ENCODE data around the gene THY1. TPM values are rescaled to one million over a fixed set of nuclear protein-coding genes. Genes with fewer than 3 reads are reported as not detected.
"Not testable (repeated sequence)": the region's sequence is repeated elsewhere in the genome, so short reads cannot be mapped to it uniquely, and the experiment has no call there.

Gene THY1
- polyA plus RNA-seq, 4 donors, result 0.54 to 52.5 (median 8.7) TPM

DNA sequence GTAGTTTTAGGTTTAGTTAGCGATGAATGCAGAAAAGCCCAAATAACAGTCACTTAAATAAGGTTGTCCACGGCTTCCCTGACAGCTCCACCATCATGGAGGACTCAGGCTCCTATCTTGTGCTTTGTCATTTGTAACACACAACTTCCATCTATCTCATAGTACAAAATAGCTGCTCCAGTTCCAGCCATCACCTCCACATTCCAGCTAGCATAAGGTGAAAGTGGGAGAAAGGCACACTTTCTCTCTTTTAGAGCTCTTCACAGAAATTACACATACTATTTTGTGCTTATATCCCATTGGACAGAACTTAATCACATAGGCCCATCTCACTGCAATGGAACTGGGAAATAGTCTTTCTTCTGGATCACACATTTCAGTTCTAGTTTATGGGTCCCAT lies 8.7 kb downstream of the THY1 start:
- Histone ChIP-seq H3K4me3 (ENCODE audit: low read depth in 1 of 3, low read length in 3 of 3) (no peak overlapping the region), H3K9me3 (ENCODE audit: control insufficient read depth in 2 of 2, insufficient read depth in 1 of 2, low read depth in 1 of 2, low read length in 1 of 2) (peaks cover 0 to 5% of the 10 kb centered on the region in 2 donors), H3K36me3 (ENCODE audit: control insufficient read depth in 3 of 3, insufficient read depth in 2 of 3, low read depth in 1 of 3, low read length in 3 of 3) (peaks cover 0 to 9% (median 0%) of the 10 kb centered on the region in 3 donors), H3K4me1 (ENCODE audit: control insufficient read depth in 3 of 3, insufficient read depth in 2 of 3, low read depth in 1 of 3, low read length in 2 of 3) (no peaks in the 10 kb centered on the region), H3K27me3 (ENCODE audit: control insufficient read depth in 3 of 3, insufficient read depth in 3 of 3, low read length in 3 of 3) (peaks cover 0 to 3% (median 0%) of the 10 kb centered on the region in 3 donors), H3K27ac (ENCODE audit: low read depth in 1 of 3, low read length in 2 of 3) (no peak overlapping the region)
- WGBS, 3 donors, result 79 to 92% (median 89%) methylated on average over 2 of the region's 2 CpGs
- FAIRE-seq (no peak), DNase-seq (no peak)

DNA sequence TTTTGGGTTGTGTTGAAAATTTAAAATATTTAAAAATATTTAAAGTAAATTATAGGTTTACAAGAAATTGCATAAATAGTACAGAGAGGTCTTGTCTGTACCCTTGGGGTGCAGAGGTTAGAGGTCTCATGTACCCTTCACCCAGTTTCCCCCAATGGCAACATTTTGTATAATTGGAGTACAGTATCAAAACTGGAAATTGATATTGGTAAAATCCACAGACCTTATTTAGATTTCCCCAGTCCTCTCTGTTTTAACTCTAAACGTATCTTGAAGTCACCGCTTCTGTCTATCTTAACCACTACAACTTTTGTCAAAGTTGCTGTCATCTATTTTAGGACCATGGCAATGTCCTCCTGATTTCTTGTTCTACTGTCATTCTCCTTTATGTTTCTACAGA lies 10.9 kb downstream of the THY1 start:
- Histone ChIP-seq H3K4me1 (ENCODE audit: control insufficient read depth in 3 of 3, insufficient read depth in 2 of 3, low read depth in 1 of 3, low read length in 2 of 3) (no peaks in the 10 kb centered on the region), H3K27ac (ENCODE audit: low read depth in 1 of 3, low read length in 2 of 3) (no peak overlapping the region), H3K9me3 (ENCODE audit: control insufficient read depth in 2 of 2, insufficient read depth in 1 of 2, low read depth in 1 of 2, low read length in 1 of 2) (peaks cover 0 to 5% of the 10 kb centered on the region in 2 donors), H3K4me3 (ENCODE audit: low read depth in 1 of 3, low read length in 3 of 3) (no peak overlapping the region), H3K36me3 (ENCODE audit: control insufficient read depth in 3 of 3, insufficient read depth in 2 of 3, low read depth in 1 of 3, low read length in 3 of 3) (no peaks in the 10 kb centered on the region), H3K27me3 (ENCODE audit: control insufficient read depth in 3 of 3, insufficient read depth in 3 of 3, low read length in 3 of 3) (peaks cover 0 to 3% (median 0%) of the 10 kb centered on the region in 3 donors)
- DNase-seq, result no peak
- WGBS, 3 donors, result 93 to 100% (median 97%) methylated on average over 2 of the region's 2 CpGs
- no peak for FAIRE-seq

DNA sequence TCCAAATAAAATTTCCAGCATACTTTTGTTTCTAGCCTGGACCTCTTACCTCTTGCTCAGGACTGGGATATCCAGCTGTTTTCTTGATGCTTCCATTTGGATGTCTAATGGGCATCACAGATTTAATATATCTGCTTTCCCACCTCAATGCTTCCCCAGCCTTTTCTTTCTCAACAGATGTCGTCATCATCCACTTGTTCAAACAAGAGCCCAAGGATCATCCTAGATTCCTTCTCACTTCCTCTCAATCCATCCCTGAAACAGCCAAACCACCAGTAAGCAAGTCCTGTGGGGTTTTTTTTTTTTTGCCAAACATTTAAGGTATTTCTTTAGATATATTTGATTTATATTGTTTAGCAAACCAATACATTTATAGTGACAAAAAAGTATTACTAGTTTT lies 12.5 kb downstream of the THY1 start:
- DNase-seq (no peak), FAIRE-seq (no peak)
- H3K4me1 ChIP-seq (ENCODE audit: control insufficient read depth in 3 of 3, insufficient read depth in 2 of 3, low read depth in 1 of 3, low read length in 2 of 3), result no peaks in the 10 kb centered on the region
- no peaks in the 10 kb centered on the region for H3K27me3 ChIP-seq (ENCODE audit: control insufficient read depth in 3 of 3, insufficient read depth in 3 of 3, low read length in 3 of 3)
- 82 to 86% (median 82%) methylated on average over 1 of the region's 1 CpG for WGBS, 3 donors
- H3K4me3 ChIP-seq (ENCODE audit: low read depth in 1 of 3, low read length in 3 of 3), result no peak overlapping the region
- H3K36me3 ChIP-seq (ENCODE audit: control insufficient read depth in 3 of 3, insufficient read depth in 2 of 3, low read depth in 1 of 3, low read length in 3 of 3), result no peaks in the 10 kb centered on the region
- H3K9me3 ChIP-seq (ENCODE audit: control insufficient read depth in 2 of 2, insufficient read depth in 1 of 2, low read depth in 1 of 2, low read length in 1 of 2), result peaks cover 0 to 5% of the 10 kb centered on the region in 2 donors
- H3K27ac ChIP-seq (ENCODE audit: low read depth in 1 of 3, low read length in 2 of 3), result no peak overlapping the region

DNA sequence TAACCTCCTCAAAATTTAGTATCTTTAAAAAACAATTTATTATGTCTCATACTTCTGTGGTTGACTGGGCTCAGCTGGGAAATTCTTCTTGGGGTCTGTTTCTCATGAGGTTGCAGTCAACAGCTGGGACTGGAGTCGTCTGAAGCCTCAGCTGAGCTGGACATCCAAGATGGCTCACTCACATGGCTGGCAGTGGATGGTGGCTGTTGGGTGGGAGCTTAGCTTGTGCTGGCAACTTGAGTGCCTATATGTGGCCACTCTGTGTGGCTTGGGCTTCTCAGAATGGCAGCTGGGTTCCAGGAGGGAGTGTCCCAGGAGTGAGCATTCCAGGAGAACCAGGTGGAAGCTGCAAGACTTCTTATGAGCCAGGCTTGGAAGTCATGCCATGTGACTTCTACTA lies 13.2 kb downstream of the THY1 start:
- DNase-seq, result no peak
- H3K27ac ChIP-seq (ENCODE audit: low read depth in 1 of 3, low read length in 2 of 3), result no peak overlapping the region
- peaks cover 0 to 5% of the 10 kb centered on the region in 2 donors for H3K9me3 ChIP-seq (ENCODE audit: control insufficient read depth in 2 of 2, insufficient read depth in 1 of 2, low read depth in 1 of 2, low read length in 1 of 2)
- FAIRE-seq, result no peak
- no peak overlapping the region for H3K4me3 ChIP-seq (ENCODE audit: low read depth in 1 of 3, low read length in 3 of 3)
- H3K36me3 ChIP-seq (ENCODE audit: control insufficient read depth in 3 of 3, insufficient read depth in 2 of 3, low read depth in 1 of 3, low read length in 3 of 3), result no peaks in the 10 kb centered on the region
- WGBS, 3 donors, result 68 to 84% (median 81%) methylated on average over 1 of the region's 1 CpG
- H3K27me3 ChIP-seq (ENCODE audit: control insufficient read depth in 3 of 3, insufficient read depth in 3 of 3, low read length in 3 of 3), result no peaks in the 10 kb centered on the region
- H3K4me1 ChIP-seq (ENCODE audit: control insufficient read depth in 3 of 3, insufficient read depth in 2 of 3, low read depth in 1 of 3, low read length in 2 of 3), result peaks cover 0 to 2% (median 0%) of the 10 kb centered on the region in 3 donors

DNA sequence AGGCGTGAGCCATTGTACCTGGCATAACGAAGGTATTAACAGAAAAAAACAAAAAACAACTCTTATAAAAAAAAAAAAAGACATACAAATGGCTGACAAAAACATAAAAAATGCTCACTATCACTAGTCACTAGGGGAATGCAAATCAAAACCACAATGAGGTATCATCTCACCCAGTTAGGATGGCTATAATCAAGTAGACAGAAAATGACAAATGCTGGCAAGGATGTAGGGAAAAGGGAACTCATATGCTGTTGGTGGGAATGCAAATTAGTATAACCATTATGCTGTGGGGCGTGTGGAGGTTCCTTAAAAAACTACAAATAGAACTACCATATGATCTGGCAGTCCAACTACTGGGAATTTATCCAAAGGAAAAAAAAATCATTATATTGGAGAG lies 17.0 kb downstream of the THY1 start:
- no peaks in the 10 kb centered on the region for H3K27me3 ChIP-seq (ENCODE audit: control insufficient read depth in 3 of 3, insufficient read depth in 3 of 3, low read length in 3 of 3)
- H3K27ac ChIP-seq (ENCODE audit: low read depth in 1 of 3, low read length in 2 of 3), result no peak overlapping the region
- H3K4me3 ChIP-seq (ENCODE audit: low read depth in 1 of 3, low read length in 3 of 3), result no peak overlapping the region
- 85 to 90% (median 85%) methylated on average over 3 of the region's 3 CpGs for WGBS, 3 donors
- H3K36me3 ChIP-seq (ENCODE audit: control insufficient read depth in 3 of 3, insufficient read depth in 2 of 3, low read depth in 1 of 3, low read length in 3 of 3), result no peaks in the 10 kb centered on the region
- FAIRE-seq (no peak), DNase-seq (no peak)
- H3K9me3 ChIP-seq (ENCODE audit: control insufficient read depth in 2 of 2, insufficient read depth in 1 of 2, low read depth in 1 of 2, low read length in 1 of 2), result no peaks in the 10 kb centered on the region
- peaks cover 0 to 23% (median 0%) of the 10 kb centered on the region in 3 donors for H3K4me1 ChIP-seq (ENCODE audit: control insufficient read depth in 3 of 3, insufficient read depth in 2 of 3, low read depth in 1 of 3, low read length in 2 of 3)

DNA sequence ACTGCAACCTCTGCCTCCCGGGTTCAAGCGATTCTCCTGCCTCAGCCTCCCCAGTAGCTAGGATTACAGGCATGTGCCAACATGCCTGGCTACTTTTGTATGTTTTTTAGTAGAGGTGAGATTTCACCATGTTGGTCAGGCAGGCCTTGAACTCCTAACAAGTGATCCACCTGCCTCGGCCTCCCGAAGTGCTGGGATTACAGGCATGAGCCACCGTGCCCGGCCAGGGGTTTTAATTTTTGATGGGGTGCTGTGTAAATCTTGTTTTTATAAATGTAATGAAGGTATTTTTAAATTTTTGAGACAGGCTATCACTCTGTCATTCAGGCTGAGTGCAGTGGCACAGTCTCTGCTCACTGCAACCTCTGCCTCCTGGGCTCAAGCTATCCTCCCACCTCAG lies 17.5 kb downstream of the THY1 start:
- WGBS, 3 donors, result 93 to 100% (median 95%) methylated on average over 6 of the region's 6 CpGs
- not testable (repeated sequence) for H3K36me3 ChIP-seq (ENCODE audit: control insufficient read depth in 3 of 3, insufficient read depth in 2 of 3, low read depth in 1 of 3, low read length in 3 of 3); H3K4me3 ChIP-seq (ENCODE audit: low read depth in 1 of 3, low read length in 3 of 3); H3K27ac ChIP-seq (ENCODE audit: low read depth in 1 of 3, low read length in 2 of 3); H3K27me3 ChIP-seq (ENCODE audit: control insufficient read depth in 3 of 3, insufficient read depth in 3 of 3, low read length in 3 of 3); H3K9me3 ChIP-seq (ENCODE audit: control insufficient read depth in 2 of 2, insufficient read depth in 1 of 2, low read depth in 1 of 2, low read length in 1 of 2); FAIRE-seq; DNase-seq
- H3K4me1 ChIP-seq (ENCODE audit: control insufficient read depth in 3 of 3, insufficient read depth in 2 of 3, low read depth in 1 of 3, low read length in 2 of 3), result peaks cover 0 to 23% (median 0%) of the 10 kb centered on the region in 3 donors

DNA sequence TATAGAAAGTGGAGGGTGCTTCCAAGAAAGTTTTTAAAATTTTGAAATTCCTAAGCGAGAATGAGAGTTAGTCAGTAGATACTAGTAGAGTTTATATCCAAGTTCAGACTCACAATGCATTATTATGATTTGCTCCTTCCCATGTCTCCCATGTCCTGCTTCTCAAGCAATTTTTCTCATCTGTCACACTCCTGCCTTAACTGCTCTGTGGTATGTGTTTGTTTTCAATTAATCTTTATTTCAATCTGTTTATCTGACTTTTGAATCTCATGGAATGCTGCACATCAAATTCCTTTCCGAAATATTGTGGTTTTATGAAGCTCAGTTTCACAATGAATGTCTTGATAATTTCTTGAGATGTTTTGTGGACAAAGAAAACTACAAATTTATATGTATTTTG lies 18.1 kb downstream of the THY1 start:
- 75 to 83% (median 77%) methylated on average over 2 of the region's 2 CpGs for WGBS, 3 donors
- H3K27me3 ChIP-seq (ENCODE audit: control insufficient read depth in 3 of 3, insufficient read depth in 3 of 3, low read length in 3 of 3), result no peaks in the 10 kb centered on the region
- H3K9me3 ChIP-seq (ENCODE audit: control insufficient read depth in 2 of 2, insufficient read depth in 1 of 2, low read depth in 1 of 2, low read length in 1 of 2), result peaks cover 0 to 3% of the 10 kb centered on the region in 2 donors
- DNase-seq (no peak), FAIRE-seq (no peak)
- H3K4me1 ChIP-seq (ENCODE audit: control insufficient read depth in 3 of 3, insufficient read depth in 2 of 3, low read depth in 1 of 3, low read length in 2 of 3), result peaks cover 0 to 23% (median 0%) of the 10 kb centered on the region in 3 donors
- H3K36me3 ChIP-seq (ENCODE audit: control insufficient read depth in 3 of 3, insufficient read depth in 2 of 3, low read depth in 1 of 3, low read length in 3 of 3), result no peaks in the 10 kb centered on the region
- H3K4me3 ChIP-seq (ENCODE audit: low read depth in 1 of 3, low read length in 3 of 3), result no peak overlapping the region
- H3K27ac ChIP-seq (ENCODE audit: low read depth in 1 of 3, low read length in 2 of 3), result peak overlapping the region in 1 of 3 donors; percentile 24

DNA sequence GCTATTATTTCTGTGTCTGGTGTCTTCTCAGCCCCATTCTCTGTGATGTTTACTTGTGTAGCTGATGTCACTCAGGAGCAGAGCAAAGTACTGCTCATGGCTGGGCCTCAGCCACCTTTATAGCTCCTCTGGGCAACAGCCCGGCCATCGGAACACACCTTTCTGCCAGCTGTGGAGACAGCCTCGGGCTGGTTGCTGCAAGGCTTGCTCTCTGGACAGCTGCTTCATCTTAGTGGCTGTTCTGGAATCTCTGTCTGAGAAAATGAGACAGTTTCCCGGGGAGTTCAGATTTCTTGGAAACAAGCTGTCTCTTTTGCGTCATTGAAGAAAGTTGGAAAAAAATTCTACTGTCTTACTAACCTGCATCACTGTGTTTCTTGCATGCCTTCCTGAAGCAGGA lies 20.0 kb downstream of the THY1 start:
- peaks cover 0 to 10% of the 10 kb centered on the region in 2 donors for H3K9me3 ChIP-seq (ENCODE audit: control insufficient read depth in 2 of 2, insufficient read depth in 1 of 2, low read depth in 1 of 2, low read length in 1 of 2)
- 38 to 59% (median 38%) methylated on average over 5 of the region's 5 CpGs for WGBS, 3 donors
- H3K36me3 ChIP-seq (ENCODE audit: control insufficient read depth in 3 of 3, insufficient read depth in 2 of 3, low read depth in 1 of 3, low read length in 3 of 3), result no peaks in the 10 kb centered on the region
- FAIRE-seq, result no peak
- peak overlapping the region in 1 of 3 donors; percentile 58 for H3K27ac ChIP-seq (ENCODE audit: low read depth in 1 of 3, low read length in 2 of 3)
- no peak overlapping the region for H3K4me3 ChIP-seq (ENCODE audit: low read depth in 1 of 3, low read length in 3 of 3)
- peak in 1 of 2 donors; percentile 73 for DNase-seq
- H3K27me3 ChIP-seq (ENCODE audit: control insufficient read depth in 3 of 3, insufficient read depth in 3 of 3, low read length in 3 of 3), result peaks cover 0 to 1% (median 0%) of the 10 kb centered on the region in 3 donors
- peaks cover 0 to 23% (median 0%) of the 10 kb centered on the region in 3 donors for H3K4me1 ChIP-seq (ENCODE audit: control insufficient read depth in 3 of 3, insufficient read depth in 2 of 3, low read depth in 1 of 3, low read length in 2 of 3)

DNA sequence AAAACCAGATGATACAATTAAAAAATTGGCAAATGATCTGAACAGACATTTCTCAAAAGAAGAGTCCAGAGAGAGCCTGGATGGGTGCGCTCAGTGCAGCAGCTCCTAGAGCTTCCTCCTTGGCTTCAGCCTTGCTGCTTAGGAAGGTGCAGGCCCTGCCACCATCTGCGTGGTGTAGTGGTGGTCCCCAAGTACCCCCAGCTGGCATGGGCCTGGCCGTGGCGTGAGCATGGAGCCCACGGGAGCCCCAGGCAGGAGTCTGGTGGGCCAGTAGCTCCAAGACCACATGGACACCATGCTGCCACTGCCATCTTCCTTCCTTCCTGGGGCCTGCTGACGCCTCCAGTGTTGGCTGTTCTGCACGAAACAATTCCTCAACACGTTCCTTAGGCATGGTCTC lies 20.5 kb downstream of the THY1 start:
- no peak for FAIRE-seq
- 82 to 90% (median 86%) methylated on average over 8 of the region's 8 CpGs for WGBS, 3 donors
- DNase-seq, result no peak

More for the DNA sequence above, 20.5 kb downstream of the THY1 start:
- Histone ChIP-seq H3K27me3 (ENCODE audit: control insufficient read depth in 3 of 3, insufficient read depth in 3 of 3, low read length in 3 of 3) (peaks cover 0 to 1% (median 0%) of the 10 kb centered on the region in 3 donors), H3K27ac (ENCODE audit: low read depth in 1 of 3, low read length in 2 of 3) (peak overlapping the region in 1 of 3 donors; percentile 58), H3K36me3 (ENCODE audit: control insufficient read depth in 3 of 3, insufficient read depth in 2 of 3, low read depth in 1 of 3, low read length in 3 of 3) (no peaks in the 10 kb centered on the region), H3K4me1 (ENCODE audit: control insufficient read depth in 3 of 3, insufficient read depth in 2 of 3, low read depth in 1 of 3, low read length in 2 of 3) (peaks cover 0 to 23% (median 0%) of the 10 kb centered on the region in 3 donors), H3K9me3 (ENCODE audit: control insufficient read depth in 2 of 2, insufficient read depth in 1 of 2, low read depth in 1 of 2, low read length in 1 of 2) (peaks cover 0 to 11% of the 10 kb centered on the region in 2 donors), H3K4me3 (ENCODE audit: low read depth in 1 of 3, low read length in 3 of 3) (no peak overlapping the region)
